MM.1S (cell line): ENCODE measurements around the gene HDAC10.

Experiments used
- CTCF ChIP-seq: fragments of 300-600 bp; sonication (generic); IDR thresholded peaks from 2 replicates; pipeline ENCODE4 v1.5.1; 2016; ENCODE audit warnings: antibody characterized with exemption, low read length, mixed read lengths
- EZH2 ChIP-seq: fragments of 300-600 bp; sonication (generic); optimal IDR thresholded peaks from 2 replicates; pipeline ENCODE3; 2017; ENCODE audit warnings: low read depth, mild to moderate bottlenecking, antibody characterized with exemption, low read length, mixed read lengths
- EZH2phosphoT487 ChIP-seq: fragments of 300-600 bp; sonication (generic); IDR thresholded peaks from 2 replicates; pipeline ENCODE4 v1.6.1; 2018; ENCODE audit warnings: antibody characterized with exemption, low read length

DNA sequence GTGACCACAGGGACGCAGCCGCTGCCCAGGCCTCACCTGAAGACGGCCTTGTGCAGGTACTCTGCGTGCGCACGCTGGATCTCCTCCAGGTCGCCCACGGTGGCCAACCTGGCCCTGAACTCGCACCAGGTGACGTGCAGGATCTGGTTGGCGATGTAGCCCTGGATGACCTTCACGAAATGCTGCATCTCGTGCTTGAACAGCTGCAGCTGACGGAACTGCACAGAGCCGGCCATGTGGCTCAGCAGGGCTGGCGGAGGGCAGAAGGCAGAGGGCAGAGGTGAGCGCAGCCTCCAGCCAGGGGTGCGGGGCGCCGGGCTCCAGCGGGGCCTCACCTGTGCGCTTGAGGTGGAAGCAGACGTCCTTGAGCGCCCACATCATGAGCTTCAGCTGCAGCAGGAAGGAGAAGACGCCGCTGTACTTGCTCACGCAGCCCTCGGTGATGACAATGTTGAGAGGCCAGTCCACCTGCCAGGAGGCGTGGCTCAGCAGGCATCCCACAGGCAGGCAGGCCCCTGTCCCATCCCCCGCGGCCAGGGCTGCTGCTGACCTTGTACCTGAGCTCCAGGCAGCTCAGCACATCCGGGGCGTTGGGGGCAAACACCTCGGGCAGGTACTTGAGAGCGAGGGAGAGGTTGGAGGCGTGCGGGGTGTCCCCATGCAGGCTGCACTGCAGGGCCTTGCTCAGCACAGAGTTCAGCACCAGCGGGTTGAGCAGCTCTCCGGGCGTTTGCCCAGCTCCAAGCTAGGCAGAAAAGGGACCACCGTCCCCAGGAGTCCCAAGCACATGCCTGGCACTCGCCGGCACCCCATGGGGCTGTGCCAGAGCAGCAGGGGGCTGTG is 32.7 kb downstream of the HDAC10 start:
- no peak for TF ChIP-seq EZH2phosphoT487
- no peak for TF ChIP-seq EZH2
- no peak for TF ChIP-seq CTCF
